Thyroid gland (tissue), 4 donors: ENCODE results near the gene NUP58.

Experiments
- POLR2A ChIP-seq, 2 donors: fragments of 450-650 bp; IDR thresholded peaks; one replicate each; pipeline ENCODE4 v1.6.1; 2017; ENCODE audit warnings: antibody characterized with exemption in 2 of 2, mild to moderate bottlenecking in 2 of 2, moderate library complexity in 1 of 2
- TF ChIP-seq, protein P1 (sequence below), 6 experiments: fragments of 200-600 bp in 3 of 6; fragments of 450-650 bp in 3 of 6; sonication (generic) in 3 of 6; IDR thresholded peaks; one replicate each; pipeline ENCODE4 v1.5.1; 2016 to 2019; ENCODE audit warnings: antibody characterized with exemption in 6 of 6, mild to moderate bottlenecking in 2 of 6, inconsistent platforms in 1 of 6, moderate library complexity in 1 of 6

DNA sequence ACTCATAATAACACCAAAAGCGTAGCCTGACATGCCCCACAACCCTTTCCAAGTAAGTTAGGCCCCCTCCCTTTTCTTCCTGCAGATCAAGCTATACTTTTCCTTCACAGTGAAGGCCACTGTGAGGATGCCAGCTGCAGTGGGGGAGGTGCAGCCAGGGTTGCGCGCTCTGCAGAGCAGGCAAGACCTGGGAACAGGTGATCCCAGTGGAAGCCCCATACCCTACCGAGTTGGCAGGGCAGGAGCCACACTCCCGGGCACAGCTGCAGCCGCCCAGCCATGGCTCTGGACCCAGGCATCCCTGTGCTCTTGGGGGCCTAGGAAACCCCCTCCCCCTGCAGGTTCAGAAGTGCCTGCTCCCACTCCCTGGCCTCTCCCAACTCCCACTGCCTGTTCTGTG is 32.9 kb upstream of the NUP58 start:
- TF ChIP-seq, protein P1, sequence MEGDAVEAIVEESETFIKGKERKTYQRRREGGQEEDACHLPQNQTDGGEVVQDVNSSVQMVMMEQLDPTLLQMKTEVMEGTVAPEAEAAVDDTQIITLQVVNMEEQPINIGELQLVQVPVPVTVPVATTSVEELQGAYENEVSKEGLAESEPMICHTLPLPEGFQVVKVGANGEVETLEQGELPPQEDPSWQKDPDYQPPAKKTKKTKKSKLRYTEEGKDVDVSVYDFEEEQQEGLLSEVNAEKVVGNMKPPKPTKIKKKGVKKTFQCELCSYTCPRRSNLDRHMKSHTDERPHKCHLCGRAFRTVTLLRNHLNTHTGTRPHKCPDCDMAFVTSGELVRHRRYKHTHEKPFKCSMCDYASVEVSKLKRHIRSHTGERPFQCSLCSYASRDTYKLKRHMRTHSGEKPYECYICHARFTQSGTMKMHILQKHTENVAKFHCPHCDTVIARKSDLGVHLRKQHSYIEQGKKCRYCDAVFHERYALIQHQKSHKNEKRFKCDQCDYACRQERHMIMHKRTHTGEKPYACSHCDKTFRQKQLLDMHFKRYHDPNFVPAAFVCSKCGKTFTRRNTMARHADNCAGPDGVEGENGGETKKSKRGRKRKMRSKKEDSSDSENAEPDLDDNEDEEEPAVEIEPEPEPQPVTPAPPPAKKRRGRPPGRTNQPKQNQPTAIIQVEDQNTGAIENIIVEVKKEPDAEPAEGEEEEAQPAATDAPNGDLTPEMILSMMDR (IDR thresholded peaks at IDR 0.05) = no peak
- no peak for TF ChIP-seq POLR2A (IDR thresholded peaks at IDR 0.05)
